ENCODE measurements around the gene PHOX2B.

DNA sequence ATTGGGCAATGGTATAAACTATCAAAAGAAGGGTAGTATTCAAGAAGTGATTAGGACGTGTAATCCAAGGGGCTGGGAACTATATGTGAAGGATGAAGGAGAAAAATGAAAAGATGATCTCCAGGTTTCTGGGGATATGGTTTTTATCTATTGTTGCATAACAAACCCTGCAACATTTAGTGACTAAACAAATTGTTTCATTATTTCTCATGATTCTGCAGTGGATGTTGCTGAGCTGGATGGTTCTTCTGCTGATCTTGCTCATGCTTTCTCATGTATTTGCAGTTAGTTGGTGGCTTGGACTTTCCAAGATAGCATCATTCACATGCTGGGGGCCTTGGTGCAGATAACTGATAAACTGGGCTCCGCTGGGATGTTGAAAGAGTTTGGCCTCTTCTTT, 29.1 kb downstream of the PHOX2B start:
- TF ChIP-seq, protein P1, sequence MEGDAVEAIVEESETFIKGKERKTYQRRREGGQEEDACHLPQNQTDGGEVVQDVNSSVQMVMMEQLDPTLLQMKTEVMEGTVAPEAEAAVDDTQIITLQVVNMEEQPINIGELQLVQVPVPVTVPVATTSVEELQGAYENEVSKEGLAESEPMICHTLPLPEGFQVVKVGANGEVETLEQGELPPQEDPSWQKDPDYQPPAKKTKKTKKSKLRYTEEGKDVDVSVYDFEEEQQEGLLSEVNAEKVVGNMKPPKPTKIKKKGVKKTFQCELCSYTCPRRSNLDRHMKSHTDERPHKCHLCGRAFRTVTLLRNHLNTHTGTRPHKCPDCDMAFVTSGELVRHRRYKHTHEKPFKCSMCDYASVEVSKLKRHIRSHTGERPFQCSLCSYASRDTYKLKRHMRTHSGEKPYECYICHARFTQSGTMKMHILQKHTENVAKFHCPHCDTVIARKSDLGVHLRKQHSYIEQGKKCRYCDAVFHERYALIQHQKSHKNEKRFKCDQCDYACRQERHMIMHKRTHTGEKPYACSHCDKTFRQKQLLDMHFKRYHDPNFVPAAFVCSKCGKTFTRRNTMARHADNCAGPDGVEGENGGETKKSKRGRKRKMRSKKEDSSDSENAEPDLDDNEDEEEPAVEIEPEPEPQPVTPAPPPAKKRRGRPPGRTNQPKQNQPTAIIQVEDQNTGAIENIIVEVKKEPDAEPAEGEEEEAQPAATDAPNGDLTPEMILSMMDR (IDR thresholded peaks at IDR 0.05; ENCODE audit: low read depth, low read length, missing input control): no peak
- TF ChIP-seq TAF1 (conservative IDR thresholded peaks at IDR 0.05) (no peak), RAD21 (IDR thresholded peaks at IDR 0.05) (no peak), JUND (IDR thresholded peaks at IDR 0.05) (no peak), HNF4A (conservative IDR thresholded peaks at IDR 0.05) (no peak), YY1 (IDR thresholded peaks at IDR 0.05) (no peak), FOXA1 (IDR thresholded peaks at IDR 0.05) (no peak), NR2F2 (IDR thresholded peaks at IDR 0.05) (no peak), GABPA (IDR thresholded peaks at IDR 0.05 in 1 of 2, conservative IDR thresholded peaks at IDR 0.05 in 1 of 2) (no peak), SP1 (IDR thresholded peaks at IDR 0.05) (no peak)
- TF ChIP-seq, protein P2, sequence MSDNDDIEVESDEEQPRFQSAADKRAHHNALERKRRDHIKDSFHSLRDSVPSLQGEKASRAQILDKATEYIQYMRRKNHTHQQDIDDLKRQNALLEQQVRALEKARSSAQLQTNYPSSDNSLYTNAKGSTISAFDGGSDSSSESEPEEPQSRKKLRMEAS (IDR thresholded peaks at IDR 0.05): no peak
- TF ChIP-seq, protein P3, sequence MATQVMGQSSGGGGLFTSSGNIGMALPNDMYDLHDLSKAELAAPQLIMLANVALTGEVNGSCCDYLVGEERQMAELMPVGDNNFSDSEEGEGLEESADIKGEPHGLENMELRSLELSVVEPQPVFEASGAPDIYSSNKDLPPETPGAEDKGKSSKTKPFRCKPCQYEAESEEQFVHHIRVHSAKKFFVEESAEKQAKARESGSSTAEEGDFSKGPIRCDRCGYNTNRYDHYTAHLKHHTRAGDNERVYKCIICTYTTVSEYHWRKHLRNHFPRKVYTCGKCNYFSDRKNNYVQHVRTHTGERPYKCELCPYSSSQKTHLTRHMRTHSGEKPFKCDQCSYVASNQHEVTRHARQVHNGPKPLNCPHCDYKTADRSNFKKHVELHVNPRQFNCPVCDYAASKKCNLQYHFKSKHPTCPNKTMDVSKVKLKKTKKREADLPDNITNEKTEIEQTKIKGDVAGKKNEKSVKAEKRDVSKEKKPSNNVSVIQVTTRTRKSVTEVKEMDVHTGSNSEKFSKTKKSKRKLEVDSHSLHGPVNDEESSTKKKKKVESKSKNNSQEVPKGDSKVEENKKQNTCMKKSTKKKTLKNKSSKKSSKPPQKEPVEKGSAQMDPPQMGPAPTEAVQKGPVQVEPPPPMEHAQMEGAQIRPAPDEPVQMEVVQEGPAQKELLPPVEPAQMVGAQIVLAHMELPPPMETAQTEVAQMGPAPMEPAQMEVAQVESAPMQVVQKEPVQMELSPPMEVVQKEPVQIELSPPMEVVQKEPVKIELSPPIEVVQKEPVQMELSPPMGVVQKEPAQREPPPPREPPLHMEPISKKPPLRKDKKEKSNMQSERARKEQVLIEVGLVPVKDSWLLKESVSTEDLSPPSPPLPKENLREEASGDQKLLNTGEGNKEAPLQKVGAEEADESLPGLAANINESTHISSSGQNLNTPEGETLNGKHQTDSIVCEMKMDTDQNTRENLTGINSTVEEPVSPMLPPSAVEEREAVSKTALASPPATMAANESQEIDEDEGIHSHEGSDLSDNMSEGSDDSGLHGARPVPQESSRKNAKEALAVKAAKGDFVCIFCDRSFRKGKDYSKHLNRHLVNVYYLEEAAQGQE (IDR thresholded peaks at IDR 0.05): no peak

All from liver (tissue), 3 donors.